AG10803 (cell line): ENCODE data around the gene HERC4.

ENCODE experiments used
- DNase-seq: peaks from one replicate; pipeline ENCODE4 v3.0.0; 2010; ENCODE audit warnings: low read depth
- H3K4me3 ChIP-seq: 2 replicates; pipeline ENCODE4 v1.5.1; 2011; ENCODE audit warnings: mild to moderate bottlenecking, low read length, control low read depth
- CTCF ChIP-seq: conservative IDR thresholded peaks from 2 replicates; pipeline ENCODE4 v1.5.1; 2011; ENCODE audit warnings: mild to moderate bottlenecking, low read length, control low read depth, inconsistent platforms

Gene HERC4

GRCh38 chr10:67914777-67915340 lies 160.2 kb downstream of the HERC4 start:
- TF ChIP-seq CTCF: no peak
- no peak for DNase-seq
- no peak overlapping the region for H3K4me3 ChIP-seq

- no peak for TF ChIP-seq CTCF
- peak; percentile 75 for DNase-seq
- H3K4me3 ChIP-seq: no peak overlapping the region
These were observed 162.6 kb downstream of the HERC4 start for GRCh38 chr10:67912331-67912946.

- TF ChIP-seq CTCF: no peak
- DNase-seq: no peak
- H3K4me3 ChIP-seq: no peak overlapping the region
These were observed 171.5 kb downstream of the HERC4 start for GRCh38 chr10:67903581-67903980.

GRCh38 chr10:67893637-67894036 lies 181.4 kb downstream of the HERC4 start:
- no peak for TF ChIP-seq CTCF
- DNase-seq: no peak
- no peak overlapping the region for H3K4me3 ChIP-seq

GRCh38 chr10:67884842-67885670 lies 190.0 kb downstream of the HERC4 start:
- peak overlapping the region; percentile 76 for H3K4me3 ChIP-seq
- no peak for TF ChIP-seq CTCF

GRCh38 chr10:67884313-67884841 lies 190.7 kb downstream of the HERC4 start, which contains the start of gene SIRT1:
TSS of gene SIRT1 (plus strand) at chr10:67884656. CDS start at chr10:67884722, 66 bp downstream.
- no peak for TF ChIP-seq CTCF
- H3K4me3 ChIP-seq: peak within 1 kb of the TSS; percentile 76
- peak; percentile 93 for DNase-seq

More at GRCh38 chr10:67884842-67885670, 190.0 kb downstream of the HERC4 start:
- DNase-seq: peak; percentile 83
